ENCODE measurements around the gene CTSC. TPM values are rescaled to one million over a fixed set of nuclear protein-coding genes. Genes with fewer than 3 reads are reported as not detected.
"Not testable (repeated sequence)": the region's sequence is repeated elsewhere in the genome, so short reads cannot be mapped to it uniquely, and the experiment has no call there.

The CTSC gene
- polyA plus RNA-seq, 3 donors, result 239 to 275 (median 265) TPM

DNA sequence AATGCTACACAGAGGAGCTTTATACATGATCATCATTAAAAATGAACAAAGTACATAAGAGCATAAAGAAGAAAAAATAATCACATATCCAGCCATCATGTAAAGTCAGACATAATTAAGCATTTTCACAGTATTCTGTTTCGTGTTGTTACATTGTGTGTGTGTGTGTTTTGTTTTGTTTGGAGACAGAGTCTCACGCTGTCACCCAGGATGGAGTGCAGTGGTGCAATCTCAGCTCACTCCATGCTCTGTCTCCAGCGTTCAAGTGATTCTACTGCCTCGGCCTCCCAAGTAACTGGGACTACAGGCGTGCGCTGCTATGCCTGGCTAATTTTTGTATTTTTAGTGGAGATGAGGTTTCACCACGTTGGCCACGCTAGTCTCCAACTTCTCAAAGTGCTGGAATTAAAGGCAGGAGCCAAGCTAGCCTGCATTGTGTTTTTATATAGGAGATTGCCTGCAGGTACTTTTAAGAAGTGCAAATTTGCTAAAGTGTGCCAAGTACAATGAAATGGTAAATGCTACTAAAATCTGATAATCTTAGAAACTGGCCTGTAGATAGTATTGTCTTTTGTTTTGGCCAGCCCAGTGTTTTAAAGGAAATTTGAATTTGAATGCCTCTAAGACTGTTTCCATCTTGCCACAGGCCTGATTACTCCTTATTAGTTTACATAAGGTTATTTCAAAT, 7.8 kb downstream of the CTSC start:
- no peak for DNase-seq (ENCODE audit: extremely low read depth in 1 of 11, low read depth in 9 of 11, low spot score in 4 of 11)

DNA sequence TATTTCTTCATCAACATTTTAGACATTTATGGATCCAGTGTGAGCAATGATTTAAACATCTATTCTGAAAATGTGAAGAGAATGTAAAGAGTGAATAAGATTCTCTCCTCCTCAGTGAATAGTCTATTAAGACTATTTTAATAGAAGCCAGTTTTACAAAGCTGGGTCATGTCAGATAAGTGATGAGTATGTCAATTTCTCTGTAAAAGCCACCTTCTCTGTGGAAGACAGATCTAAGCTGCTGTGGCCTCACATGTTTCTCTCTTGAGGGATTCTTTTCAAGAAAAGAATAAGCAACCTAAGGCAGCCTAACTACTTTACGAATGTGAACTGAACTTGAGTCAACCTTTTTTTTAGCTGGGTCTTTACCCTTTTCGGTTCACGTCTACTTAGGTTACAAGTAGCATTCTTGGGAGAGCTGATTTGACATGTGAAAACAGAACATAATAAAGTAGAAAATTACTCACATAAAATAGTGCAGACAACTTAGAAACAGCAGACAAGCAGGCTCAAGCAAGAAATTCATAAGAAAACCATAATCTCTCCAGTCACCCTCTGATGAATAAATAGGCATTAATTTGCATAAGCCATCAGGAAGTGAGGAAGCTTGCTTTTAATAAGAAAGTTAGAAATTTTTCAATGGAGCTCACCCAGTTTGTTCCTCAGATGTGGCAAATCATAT, 9.9 kb downstream of the CTSC start:
- no peak for DNase-seq (ENCODE audit: extremely low read depth in 1 of 11, low read depth in 9 of 11, low spot score in 4 of 11)

DNA sequence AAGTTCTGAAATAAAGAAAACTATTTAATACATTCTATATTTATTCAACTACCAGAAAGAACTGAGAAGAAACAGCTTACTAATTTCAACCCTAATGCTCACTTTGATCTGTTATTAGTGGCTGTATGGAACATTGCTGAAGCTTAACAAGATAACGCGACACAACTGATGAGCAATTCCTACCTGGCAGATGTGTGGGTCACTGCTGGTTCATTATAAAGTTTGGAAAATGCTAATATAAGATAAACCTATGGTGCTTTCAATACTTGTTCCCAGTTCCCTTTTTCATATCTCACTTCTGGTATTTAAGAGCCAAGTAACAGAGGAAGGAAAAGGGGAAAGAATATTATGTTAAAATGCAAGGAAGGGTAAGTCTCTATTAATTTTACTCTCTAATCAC, 10.5 kb downstream of the CTSC start:
- no peak for DNase-seq (ENCODE audit: extremely low read depth in 1 of 11, low read depth in 9 of 11, low spot score in 4 of 11)

DNA sequence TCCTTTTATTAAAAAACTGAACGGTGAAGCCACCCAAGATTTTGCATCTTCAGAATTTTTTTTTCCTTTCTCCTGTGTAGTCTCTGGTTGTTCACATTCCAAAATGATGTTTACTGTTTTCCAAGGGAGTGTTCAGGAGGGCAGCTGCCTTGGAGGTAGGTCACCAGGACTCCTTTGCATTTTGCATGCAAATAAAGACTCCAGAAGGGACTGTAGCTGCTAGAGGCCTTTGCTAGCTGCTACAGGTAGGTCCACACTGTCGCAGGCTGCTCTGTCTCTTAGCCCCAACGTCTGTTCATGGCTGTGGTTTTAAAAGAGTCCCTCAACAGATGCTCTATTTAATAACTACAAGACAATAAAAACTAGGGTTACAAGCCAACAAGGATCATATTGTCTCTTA, 11.4 kb downstream of the CTSC start:
- no peak for DNase-seq (ENCODE audit: extremely low read depth in 1 of 11, low read depth in 9 of 11, low spot score in 4 of 11)

DNA sequence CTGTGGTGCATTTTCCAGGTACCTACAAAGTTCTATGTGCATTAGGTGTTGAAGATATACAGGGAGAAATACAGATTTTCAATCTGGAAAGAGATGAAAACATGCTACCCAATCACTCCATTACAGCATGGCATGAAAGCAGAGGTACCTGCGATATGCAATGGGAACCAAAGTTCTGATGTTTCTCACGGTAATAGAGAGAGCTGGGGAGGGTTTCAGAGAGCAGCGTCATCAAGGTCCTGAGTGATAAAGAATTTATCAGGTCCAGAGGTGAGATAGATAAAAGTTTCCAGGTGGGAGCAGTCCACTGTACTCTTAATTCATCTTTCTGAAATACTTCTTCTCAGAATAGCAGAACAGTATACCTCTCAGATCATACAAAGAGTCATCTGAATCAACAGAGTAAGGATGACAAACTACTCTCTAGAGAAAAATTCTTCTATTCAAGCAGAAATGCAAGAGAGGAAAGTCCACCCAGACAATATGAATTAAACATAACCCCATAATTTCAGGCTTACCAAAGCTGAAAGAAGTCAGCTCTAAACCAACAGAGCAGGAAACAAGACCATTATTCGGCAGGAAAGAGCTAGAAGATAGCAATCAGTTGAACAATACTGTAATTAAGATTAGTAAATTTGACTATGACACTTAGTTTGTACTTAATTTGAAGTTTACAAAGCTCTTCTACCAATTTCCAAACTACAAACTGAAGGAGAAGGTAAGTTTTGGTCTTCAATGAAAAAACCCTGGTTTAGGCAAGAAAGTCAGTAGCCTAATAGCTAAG, 12.8 kb downstream of the CTSC start:
- DNase-seq (ENCODE audit: extremely low read depth in 1 of 11, low read depth in 9 of 11, low spot score in 4 of 11), result no peak

DNA sequence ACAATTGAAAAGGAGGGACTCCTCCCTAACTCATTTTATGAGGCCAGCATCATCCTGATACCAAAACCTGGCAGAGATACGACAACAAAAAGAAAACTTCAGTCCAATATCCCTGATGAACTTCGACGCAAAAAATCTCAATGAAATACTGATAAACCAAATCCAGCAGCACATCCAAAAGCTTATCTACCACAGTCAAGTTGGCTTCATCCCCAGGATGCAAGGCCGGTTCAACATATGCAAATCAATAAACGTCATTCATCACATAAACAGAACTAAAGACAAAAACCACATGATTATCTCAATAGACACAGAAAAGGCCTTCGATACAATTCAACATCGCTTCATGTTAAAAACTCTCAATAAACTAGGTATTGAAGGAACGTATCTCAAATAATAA, 14.7 kb downstream of the CTSC start:
- DNase-seq (ENCODE audit: extremely low read depth in 1 of 11, low read depth in 9 of 11, low spot score in 4 of 11), result not testable (repeated sequence)

DNA sequence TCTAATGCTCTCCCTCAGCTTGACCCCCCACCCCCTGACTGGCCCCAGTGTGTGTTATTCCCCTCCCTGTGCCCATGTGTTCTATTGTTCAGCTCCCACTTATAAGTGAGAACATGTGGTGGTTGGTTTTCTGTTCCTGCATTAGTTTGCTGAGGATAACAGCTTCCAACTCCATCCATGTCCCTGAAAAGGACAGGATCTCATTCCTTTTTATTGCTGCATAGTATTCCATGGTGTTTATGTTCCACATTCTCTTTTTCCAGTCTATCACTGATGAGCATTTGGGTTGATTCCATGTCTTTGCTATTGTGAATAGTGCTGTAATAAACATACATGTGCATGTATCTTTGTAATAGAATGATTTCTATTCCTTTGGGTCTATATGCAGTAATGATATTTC, 16.1 kb downstream of the CTSC start:
- DNase-seq (ENCODE audit: extremely low read depth in 1 of 11, low read depth in 9 of 11, low spot score in 4 of 11), result not testable (repeated sequence)

DNA sequence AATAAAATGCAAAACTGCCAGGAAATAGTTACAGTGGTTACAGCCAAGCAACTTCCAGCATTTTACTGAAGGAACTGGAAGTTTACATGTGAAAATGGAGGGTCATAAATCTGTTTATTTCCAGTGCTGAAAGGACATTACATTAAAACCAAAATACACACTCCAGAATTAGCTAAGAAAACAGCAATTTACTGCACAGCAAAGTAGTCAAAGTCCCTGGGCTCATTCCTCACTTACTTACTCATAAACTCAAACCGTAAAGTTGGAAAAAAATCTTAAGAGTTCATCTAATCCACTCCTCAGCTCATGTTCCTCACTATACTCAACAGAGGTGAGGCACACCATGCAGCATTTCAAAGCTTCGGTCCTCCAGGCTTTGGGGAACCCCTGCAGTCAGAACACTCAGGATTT, 17.4 kb downstream of the CTSC start:
- DNase-seq (ENCODE audit: extremely low read depth in 1 of 11, low read depth in 9 of 11, low spot score in 4 of 11), result peak in 3 of 11 donors; percentile 41 to 43 (median 41)

DNA sequence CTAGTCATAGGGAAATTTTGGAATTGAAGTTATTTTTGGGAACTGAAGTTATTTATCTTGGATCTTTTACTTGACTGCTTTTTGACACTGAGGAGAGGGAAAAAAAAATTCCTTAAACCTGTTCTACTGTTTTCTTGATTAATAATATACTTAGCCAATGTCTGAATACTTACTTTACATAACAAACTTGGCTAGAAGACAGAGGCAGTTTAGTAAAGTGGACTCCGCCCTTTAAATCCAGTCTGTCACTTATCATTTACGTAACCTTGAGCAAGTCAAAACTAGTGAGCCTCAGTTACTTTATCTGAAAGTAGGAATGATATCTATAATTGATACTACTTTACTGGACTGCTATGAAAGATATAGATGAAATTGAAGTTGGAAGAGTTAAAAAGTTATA, 19.5 kb downstream of the CTSC start:
- no peak for DNase-seq (ENCODE audit: extremely low read depth in 1 of 11, low read depth in 9 of 11, low spot score in 4 of 11)

DNA sequence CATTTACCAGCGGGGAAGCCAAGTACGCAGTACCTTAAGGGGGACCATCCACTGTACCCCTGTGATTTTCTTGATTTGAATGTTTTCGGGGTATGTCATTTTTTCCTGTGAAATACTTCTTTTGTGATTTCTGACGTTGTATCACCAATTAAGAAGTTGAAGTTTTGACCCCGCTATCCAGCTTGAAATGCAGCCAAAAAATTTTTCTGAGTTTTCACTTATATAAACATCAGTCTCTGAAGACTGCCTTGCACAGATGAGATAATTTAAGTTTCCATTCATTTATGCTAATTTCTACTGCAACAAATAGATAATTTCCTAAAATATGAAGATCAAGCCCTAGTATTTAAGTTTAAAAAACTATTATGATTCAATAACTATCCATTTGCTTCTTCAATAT, 20.0 kb downstream of the CTSC start:
- no peak for DNase-seq (ENCODE audit: extremely low read depth in 1 of 11, low read depth in 9 of 11, low spot score in 4 of 11)

DNA sequence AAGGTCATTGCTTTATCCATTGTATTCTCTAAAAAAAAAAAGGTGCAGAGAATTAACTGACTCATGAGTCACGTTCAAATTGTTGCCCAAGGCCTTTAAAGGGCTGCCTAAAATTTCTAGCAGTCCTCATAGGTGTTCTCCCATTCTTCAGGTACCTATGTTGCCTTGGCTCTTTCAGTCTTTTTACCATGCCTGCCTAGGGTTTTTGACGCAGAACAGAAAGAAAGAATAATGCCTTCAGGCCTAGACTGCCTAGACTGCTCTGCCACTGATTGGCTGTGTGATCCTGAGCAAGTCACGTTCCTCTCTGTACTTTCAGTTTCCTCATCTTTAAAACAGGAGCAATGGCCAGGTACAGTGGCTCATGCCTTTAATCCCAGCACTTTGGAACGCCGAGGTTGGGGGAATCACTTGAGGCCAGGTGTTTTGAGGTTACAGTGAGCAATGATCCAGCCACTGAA, 21.5 kb downstream of the CTSC start:
- DNase-seq (ENCODE audit: extremely low read depth in 1 of 11, low read depth in 9 of 11, low spot score in 4 of 11), result no peak

DNA sequence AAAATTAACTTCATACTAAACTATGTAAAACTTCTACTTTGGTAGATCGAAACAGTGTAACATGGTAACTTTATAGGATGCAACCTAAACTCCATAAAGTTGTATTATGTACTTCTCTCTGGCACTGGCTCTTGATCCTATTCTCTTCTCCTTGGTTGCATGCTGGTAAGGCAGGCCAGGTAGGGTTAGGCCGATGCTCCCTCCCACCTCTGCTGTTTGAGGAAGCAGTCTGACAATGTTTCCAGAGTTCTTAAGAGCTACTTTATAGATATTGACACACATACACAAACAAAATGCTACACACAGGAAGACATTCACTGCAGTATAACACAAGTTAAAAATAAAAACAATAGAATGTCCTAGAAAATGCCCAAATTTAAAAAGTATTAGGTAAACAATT, 22.5 kb downstream of the CTSC start:
- no peak for DNase-seq (ENCODE audit: extremely low read depth in 1 of 11, low read depth in 9 of 11, low spot score in 4 of 11)

DNA sequence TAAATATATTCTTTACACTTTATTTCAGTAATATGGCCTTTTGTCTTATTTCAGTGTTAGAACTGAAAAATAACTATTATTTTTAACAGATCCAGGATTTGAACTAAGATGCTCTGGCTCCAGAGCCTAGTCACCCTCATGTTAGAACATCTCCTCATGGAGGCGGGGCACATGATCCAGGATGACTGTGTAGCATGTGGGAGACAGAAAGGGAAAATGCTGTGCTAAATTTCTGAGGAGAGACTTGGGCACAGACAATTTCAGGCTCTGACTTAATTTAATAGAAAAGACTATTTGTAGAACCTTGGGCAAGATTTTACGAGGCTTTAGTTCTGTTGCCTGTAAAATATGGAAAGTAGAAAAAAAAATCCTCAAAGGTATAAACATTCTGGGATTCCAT, 24.1 kb downstream of the CTSC start:
- DNase-seq (ENCODE audit: extremely low read depth in 1 of 11, low read depth in 9 of 11, low spot score in 4 of 11), result no peak

DNA sequence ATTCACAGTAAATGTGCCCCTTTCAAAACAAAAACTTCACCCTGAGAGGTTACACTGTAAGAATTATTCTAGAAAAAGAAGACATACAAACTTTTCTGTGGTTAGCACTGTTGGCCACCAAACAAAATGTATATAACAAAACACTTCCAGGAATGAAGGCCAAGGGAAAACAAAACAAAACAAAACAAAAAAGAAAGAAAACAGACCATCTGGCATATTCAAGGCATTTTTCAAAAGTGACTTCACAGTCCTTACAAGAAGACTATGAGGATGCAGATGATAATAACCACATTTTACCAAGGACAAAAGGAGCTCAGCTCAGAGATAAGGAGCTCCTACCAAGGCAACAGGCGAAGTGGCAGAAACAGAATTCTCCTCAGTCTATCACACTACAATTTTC, 24.9 kb downstream of the CTSC start:
- no peak for DNase-seq (ENCODE audit: extremely low read depth in 1 of 11, low read depth in 9 of 11, low spot score in 4 of 11)

DNA sequence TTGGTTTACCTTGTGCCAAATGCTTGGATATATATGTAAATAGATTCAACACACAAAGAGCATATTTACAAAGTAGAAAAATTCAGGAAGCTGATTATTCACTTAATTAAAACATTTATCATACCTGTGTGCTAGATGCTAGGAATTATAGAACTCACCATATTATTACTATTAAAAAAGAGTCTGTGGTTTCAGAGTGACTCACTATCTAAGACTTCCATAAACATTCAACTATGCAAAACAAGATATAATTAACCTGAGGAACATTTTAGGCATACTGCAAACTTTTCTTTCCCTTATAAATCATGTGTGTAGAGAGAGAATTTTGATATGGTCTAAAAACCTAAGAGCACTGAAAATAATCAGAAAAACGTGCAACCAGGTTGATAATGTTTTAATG, 27.3 kb downstream of the CTSC start:
- no peak for DNase-seq (ENCODE audit: extremely low read depth in 1 of 11, low read depth in 9 of 11, low spot score in 4 of 11)

DNA sequence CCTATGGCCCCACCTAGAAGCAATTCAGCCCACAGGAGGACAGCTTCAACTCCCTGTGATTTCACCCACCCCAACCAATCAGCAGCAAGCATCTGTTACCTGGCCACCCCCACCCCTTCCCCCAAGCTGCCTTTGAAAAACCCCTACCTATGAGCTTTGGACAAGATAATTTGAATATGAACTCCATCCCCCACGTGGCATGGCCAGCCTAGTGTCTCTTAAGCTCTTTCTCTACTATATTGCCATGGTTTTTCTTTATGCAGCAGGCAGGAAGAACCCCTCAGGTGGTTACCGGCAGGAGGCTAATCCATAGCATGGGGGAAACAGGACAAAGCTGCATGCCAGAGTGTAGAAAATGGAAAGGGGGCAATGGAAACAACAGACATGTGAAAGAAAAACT, 29.0 kb downstream of the CTSC start:
- no peak for DNase-seq (ENCODE audit: extremely low read depth in 1 of 11, low read depth in 9 of 11, low spot score in 4 of 11)

DNA sequence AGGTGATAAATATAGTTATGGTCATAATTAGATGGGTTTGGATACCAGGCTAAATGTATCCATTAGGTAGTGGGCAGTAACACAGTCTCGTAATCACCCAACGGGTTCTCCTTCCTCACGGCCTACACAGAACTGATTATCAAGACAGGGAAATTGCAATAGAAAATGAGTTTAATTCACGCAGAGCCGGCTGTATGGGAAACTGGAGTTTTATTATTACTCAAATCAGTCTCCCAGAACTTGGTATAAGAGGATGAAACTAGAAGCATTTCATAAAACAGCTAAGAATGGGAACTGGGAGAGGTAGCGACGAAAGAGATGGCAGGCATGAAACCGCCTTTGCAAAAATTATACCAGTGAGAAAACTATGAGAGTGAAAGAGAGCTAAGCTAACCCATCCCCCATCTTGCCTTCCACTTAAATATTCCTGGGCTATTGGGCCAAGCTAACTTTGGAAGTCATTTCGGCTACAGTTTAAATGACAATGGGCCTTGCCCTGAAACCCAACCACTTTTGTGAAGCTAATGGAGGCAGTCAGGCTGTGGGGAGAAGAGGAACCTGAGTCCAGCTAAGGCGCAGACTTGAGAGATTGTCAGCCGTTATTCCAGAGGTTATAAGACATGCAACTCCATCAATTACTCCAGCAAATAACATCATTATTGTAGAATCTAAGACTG, 29.6 kb downstream of the CTSC start:
- no peak for DNase-seq (ENCODE audit: extremely low read depth in 1 of 11, low read depth in 9 of 11, low spot score in 4 of 11)

DNA sequence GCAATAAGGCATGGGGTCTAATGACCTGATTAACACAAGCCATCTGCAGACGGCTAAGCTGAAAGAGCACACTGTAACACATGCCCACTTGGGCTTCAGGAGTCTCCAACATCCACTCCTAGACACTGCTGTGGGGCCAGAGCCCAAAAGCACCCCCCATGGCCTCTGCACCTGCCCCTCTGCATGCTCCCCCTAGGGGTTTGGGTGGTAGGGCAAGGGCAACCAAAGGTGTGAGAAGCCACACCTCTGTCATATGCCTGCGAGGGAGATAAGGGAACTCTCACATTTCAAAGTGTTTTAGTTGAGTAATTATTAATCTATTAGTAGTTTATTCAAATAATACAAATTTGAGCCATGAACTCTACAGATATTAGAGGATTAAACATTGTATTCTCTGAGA, 30.8 kb downstream of the CTSC start:
- DNase-seq (ENCODE audit: extremely low read depth in 1 of 11, low read depth in 9 of 11, low spot score in 4 of 11), result no peak

DNA sequence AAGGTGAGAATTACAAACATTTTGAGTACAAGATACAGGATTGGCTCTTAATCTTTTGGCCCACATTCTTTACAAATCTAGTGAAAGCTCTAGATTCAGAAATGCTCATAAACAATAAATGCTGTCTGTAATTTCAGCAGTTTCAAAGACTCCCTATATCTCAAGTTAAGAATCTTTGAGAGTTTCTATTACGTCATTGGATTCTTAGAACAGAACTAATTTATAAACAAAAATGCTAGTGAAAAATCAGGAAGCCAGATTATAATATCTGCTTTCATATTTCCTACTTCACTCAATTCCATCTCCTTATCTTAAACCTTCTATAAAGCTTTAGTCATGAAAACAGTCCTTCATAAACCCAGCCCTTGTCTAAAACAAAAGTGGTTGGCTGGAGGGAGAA, 32.1 kb downstream of the CTSC start:
- no peak for DNase-seq (ENCODE audit: extremely low read depth in 1 of 11, low read depth in 9 of 11, low spot score in 4 of 11)

DNA sequence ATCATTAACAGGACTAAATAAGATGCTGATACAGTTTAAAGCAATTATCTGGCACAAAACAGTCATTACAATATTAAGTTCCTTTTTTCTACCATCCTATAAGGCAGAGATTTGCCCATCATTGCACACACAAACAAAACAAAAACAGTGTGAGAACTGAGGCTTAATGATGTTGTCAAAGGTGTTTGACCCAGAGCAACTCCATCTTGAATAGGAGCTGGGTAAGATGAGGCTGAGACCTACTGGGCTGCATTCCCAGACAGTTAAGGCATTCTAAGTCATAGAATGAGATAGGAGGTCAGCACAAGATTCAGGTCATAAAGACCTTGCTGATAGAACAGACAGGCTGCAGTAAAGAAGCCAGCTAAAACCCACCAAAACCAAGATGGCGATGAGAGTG, 33.2 kb downstream of the CTSC start:
- no peak for DNase-seq (ENCODE audit: extremely low read depth in 1 of 11, low read depth in 9 of 11, low spot score in 4 of 11)

Measured in renal cortex interstitium (tissue), 11 donors.